Activated effector memory CD4-positive, alpha-beta T cell treated with anti-CD3 and anti-CD28 coated beads, Interleukin-2, amount 50 U/mL, for 16 hours (primary cell): ENCODE results near the gene FXR1.
"Not testable (repeated sequence)": the region's sequence is repeated elsewhere in the genome, so short reads cannot be mapped to it uniquely, and the experiment has no call there.

Source experiments
- DNase-seq: peaks from one replicate; pipeline ENCODE4 v3.0.0-alpha.2; 2020

FXR1 gene

DNA sequence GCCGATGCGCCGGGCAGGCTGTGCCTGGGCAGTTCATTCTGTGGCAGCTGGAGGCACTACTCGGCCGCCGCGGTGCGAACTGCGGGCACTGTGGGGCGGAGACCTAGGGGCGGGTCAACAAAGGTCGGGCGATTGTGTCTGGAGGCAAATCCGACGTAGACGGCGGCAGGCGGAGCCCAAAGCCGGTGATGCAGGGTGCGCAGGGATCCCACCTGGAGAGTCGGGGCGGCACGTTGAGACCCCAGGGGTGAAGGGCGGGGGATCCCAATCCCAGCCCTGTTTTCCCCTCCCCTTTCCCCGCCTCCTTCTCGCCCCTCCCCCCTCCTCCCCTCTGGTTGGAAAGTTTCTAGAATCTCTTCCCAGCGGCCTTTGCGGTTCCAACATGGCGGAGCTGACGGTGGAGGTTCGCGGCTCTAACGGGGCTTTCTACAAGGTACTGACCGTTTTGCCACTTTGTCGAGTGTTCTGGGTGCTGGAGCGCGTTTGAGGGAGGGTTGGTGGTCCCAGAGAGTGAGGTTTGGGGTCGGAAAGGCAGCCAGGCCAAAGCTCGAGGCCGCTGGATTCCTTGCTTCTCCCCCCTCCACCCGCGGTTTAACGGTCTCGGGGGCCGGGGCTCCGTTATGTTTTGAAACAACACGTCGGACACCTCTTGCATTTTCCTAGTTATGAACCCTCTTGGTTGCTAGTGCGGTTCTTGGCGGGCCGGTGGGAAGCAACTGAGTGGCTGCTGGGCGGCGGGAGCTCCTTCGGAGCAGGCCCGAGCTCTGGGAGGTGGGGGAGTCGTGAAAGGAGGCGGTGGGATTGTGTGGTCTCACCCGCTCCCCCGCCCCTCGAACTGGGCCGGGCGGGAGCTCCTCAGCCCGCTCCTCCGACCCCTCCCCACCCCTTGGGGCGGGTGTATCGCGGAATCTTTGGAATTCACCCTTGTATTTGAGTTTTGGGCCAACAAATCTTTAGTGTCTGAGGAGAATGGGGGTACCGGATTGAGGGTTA lies at the start of gene FXR1:
FXR1 (plus strand) TSS at position 367 of the 993 bp plus-strand sequence; CDS start at position 383, 16 bp downstream.
- DNase-seq, result peak; percentile 96

- DNase-seq, result no peak
Observed at GRCh38 chr3:180870008-180870699, 42.3 kb upstream of the FXR1 start.

DNA sequence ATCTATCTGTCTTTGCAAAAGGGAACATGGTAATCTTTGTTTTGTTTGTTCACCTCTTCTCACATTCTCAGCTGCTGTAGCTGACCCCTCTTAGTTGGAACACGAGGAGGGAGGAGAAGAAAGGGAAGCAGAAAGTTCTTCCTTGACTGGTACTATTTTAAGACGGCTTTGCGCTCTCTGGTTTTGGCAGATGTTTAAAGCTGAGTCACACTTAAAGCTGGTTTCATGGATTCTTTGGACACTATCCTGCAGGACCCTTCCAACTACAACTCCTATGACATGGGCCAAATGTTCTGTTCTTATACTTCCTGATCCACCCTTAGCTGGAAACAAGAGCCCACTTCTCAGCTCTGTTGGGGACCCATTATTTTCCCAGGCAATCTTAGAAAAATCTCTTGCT lies 40.6 kb upstream of the FXR1 start:
- no peak for DNase-seq

DNA sequence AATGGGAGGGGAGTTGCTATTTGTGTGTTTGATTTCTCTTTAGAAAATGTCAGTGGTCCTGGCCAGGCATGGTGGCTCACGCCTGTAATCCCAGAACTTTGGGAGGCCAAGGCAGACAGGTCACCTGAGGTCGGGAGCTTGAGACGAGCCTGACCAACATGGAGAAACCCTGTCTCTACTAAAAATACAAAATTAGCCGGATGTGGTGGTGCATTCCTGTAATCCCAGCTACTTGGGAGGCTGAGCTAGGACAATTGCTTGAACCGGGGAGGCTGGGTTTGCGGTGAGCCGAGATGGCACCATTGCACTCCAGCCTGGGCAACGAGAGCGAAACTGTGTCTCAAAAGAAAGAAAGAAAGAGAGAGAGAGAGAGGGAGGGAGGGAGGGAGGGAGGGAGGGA lies 40.0 kb upstream of the FXR1 start:
- not testable (repeated sequence) for DNase-seq

DNA sequence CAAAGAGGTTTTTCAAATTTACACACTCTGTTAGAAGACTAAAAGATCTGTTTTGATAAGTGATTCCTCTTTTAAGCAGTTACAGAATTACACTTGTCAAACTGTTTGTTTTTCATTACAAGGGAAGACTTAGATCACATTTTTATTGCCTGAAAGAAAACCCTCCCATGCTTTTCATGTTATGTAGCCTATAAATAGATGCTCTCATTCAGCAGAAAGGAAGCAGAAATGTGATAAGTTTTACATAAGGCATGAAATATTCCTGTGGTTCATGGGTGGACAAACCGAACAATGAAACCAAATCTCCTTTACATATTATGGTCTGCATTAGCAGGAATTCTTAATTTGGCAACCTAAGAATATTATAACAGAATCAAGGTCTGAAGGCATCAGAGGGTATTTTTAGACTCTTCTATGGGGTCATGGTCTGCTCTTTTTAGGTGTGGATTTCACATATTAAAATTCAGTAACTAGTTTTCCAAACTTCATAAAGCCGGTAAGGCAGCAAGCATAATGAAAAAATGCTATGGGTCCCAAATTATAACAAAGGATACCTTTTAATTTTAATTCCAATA lies 37.3 kb upstream of the FXR1 start:
- no peak for DNase-seq

- DNase-seq, result no peak
Observed at GRCh38 chr3:180881065-180881801, 31.2 kb upstream of the FXR1 start.

DNA sequence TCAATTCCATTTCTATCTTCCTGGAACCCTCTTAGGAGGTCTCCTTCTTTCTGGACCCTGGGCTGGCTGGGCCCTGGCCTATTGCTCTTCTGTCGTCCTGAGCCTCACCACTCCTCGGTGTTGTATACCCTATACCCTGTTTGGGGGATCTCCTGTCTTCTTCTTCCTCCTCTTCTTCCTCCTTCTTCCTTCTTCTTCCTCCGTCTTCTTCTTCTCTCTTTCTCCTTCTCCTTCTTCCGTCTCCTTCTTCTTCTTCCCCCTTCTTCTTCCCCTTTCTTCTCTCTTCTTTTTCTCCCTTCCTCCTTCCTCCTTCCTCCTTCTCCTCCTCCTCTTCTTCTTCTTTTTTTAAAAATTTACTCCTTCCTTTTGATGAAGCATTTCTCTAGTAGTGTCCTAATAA lies 30.4 kb upstream of the FXR1 start:
- no peak for DNase-seq

DNA sequence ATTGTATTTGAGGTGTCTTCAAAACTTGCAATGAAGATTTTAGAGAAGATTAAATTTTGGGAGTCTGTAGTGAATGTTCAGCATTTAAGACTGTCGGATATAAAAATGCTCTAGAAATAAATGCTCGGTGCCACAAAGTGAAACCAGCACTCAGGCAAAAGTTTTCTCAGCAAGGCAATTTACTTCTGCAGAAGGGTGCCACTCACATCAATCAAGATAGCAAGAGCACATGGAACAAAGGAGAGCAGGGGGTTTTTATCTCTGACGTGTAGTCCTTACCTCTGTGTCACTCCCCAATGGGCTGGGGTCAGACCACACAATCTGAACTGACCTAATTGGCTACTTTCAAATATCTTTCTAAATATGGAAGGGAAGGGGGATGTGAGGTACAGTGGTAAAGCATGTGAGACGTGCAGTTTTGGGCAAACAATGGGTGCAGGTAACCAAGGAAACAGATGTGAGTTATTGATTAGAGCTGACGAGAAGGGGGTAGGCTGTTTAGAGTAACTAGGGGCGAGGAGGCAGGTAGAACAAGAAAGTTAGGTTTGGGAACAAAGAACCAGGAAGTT lies 23.4 kb upstream of the FXR1 start:
- no peak for DNase-seq

- no peak for DNase-seq
Observed at GRCh38 chr3:180898572-180898971, 13.9 kb upstream of the FXR1 start.

DNA sequence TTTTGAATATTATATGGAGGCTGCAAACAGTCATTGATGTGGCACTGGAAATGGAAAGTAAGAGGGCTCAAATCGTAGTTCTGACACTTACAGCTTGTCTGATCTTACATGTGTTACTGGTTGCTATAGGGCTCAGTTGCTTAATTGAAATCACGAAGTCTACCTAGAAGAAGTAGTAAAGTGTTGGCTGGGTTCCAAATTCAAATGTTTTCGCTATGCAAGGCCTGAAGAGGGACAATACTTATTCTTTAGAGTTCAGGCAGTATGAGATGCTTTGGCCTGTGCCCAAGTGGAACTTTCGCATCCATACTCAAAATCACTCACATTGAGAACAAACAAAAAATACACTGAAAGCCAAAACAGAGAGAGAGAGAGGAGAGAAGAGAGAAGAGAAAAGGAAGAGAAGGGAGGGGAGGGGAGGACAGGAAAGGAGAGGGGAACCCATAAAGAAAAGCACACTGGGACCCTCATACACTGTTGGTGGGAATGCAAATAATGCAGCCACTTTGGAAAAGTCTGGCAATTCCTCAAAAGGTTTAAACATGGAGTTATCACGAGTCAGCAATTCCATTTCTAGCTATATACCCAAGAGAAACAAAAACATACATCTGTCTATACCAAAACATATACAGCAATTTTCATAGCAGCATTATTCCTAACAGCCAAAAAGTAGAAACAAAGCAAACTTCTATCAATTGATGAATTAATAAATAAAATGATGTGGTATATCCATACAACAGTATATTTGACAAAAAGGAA lies 2.9 kb upstream of the FXR1 start:
- DNase-seq, result no peak

GRCh38 chr3:180910823-180911222 lies 1.6 kb upstream of the FXR1 start:
- DNase-seq, result no peak

DNA sequence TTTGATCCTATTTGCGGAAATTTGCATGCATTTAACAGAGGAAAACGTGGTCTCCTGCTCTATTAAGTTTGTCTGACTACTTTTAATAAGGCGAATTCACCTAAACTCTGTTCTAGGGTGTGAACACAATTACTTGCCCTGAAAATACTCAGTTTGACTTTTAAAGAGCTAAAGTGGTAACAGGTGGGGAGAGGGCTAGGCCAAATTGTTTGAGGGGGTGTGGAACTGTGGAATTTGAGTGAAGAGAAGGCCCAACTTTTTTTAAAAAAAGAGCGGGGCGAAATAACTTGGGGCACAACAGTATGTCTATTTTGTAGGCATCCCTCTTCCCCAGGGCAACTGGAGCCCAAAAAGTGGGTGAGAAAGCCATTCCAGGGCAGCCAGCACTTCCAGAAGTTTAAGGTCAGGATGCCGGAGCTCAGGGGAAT lies 580 bp upstream of the FXR1 start:
- DNase-seq, result no peak

DNA sequence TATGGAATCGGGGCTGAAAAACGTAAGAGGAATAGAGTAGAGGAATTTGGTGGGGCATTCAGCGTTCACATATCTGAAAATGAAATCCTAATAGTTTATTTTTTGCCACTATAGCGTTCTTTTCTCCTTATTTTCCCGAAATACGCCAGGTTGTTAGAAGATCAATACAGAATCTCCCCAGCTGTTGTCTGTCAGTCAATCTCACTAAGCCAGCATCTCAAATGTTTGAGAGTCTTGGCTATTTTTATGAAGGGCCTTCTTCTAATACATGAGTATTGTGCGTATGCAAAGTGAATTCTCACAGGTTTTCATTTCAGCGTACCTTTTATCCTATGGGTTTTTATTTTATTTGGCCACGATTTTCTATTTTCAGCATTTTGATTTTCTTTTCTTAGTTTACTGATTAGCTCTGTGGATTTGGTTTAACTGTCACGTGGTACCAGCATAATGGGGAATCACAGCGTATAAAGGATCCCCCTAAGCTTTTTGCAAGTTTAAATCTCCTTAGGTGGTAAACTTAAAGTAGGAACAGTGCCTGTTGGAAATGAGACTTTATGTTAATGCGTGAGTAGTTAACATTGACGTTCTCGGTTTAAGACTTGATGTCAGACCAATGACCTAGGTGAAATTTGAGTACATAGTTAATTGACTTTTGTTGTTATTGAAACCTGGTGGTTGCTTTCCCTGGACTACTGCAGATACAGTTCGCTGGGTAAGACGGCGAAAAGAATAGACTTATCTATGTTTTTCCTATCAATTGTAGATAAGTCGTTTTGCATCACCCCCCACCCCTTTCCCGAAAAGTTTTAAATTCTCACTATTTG lies 1.3 kb downstream of the FXR1 start:
- DNase-seq, result no peak

GRCh38 chr3:180918542-180918941 lies 6.1 kb downstream of the FXR1 start:
- no peak for DNase-seq

- DNase-seq, result no peak
Observed at GRCh38 chr3:180922242-180922641, 9.8 kb downstream of the FXR1 start.

DNA sequence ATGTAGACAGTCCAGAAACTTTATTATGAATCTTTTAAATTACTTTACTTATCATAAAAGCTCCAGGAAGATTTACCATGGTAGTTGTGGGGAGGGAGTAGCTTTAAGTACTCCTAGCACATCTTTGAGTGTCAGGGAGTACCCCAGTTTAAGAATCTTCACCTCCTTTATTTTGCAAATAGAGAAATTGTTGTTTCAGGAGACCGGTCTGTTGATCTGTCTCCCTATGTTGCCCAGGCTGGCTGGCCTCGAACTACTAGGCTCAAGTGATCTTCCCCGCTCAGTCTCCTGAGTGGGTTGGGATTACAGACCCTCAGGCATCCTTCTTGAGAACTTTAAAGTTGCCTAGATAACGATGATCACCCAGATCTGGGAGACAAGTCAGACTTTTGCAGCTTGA lies 11.1 kb downstream of the FXR1 start:
- DNase-seq, result no peak

- no peak for DNase-seq
Observed at GRCh38 chr3:180926526-180926925, 14.1 kb downstream of the FXR1 start.

DNA sequence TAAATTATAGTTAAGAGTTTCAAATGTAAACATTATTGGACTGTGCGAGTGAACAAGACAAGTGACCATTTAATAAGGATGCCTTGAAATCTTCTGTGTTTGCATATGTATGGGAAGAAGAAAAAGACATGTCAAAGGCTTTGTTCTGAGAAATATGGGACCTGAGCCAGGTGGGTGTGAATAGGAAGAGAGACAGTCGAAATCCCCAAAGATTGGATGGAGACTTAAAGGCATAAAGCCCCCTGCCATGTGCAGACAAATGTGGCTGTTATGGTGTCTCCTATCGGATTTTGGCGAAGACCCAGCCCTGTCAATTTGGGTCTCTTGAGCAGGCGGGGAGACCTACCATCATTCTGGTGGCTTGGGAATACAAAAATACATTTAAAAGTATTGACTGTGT lies 16.9 kb downstream of the FXR1 start:
- DNase-seq, result no peak

DNA sequence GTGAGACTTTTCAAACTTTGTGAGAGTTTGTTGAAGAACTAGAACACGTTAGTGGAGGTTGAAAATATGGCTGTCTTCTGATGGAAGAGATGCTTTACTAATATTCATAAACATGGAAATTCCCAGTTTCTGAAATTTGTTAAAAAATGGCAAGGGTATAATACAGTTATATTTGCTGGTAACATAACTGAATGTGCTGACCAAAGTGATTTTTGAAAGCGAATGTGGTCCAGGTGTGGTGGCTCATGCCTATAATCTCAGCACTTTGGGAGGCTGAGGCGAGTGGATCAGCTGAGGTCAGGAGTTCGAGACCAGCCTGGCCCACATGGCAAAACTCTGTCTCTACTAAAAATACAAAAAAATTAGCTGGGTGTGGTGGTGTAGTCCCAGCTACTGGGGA lies 18.1 kb downstream of the FXR1 start:
- DNase-seq, result no peak

GRCh38 chr3:180932819-180933218 lies 20.3 kb downstream of the FXR1 start:
- no peak for DNase-seq

DNA sequence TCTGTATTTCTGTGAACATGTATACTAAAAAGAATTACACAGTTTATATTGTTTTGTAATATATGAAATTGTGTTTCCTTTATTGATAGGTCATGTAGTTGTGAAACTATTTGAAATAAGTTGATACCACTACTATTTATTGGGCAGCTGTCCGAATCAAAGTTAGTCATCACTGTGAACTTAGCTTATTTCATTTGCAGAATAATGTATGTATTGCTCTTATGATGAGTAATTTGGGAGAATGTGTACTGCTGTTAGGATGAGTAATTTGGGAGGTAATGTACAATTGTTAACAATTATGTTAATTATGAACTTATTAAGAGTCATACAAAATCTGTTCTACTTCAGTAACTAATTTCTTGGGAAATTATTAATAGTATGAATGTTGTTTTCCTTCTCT lies 22.2 kb downstream of the FXR1 start:
- no peak for DNase-seq
